Stimulated activated CD4-positive, alpha-beta T cell treated with anti-CD3 and anti-CD28 coated beads, TNF-alpha, amount 100 ng/mL, for 24 hours (primary cell): ENCODE results near the gene CRMP1.

Source experiments
- DNase-seq, 3 experiments: peaks; one replicate each; pipeline ENCODE4 v3.0.0-alpha.2; 2020; ENCODE audit warnings: low read depth in 3 of 3

Gene CRMP1

DNA sequence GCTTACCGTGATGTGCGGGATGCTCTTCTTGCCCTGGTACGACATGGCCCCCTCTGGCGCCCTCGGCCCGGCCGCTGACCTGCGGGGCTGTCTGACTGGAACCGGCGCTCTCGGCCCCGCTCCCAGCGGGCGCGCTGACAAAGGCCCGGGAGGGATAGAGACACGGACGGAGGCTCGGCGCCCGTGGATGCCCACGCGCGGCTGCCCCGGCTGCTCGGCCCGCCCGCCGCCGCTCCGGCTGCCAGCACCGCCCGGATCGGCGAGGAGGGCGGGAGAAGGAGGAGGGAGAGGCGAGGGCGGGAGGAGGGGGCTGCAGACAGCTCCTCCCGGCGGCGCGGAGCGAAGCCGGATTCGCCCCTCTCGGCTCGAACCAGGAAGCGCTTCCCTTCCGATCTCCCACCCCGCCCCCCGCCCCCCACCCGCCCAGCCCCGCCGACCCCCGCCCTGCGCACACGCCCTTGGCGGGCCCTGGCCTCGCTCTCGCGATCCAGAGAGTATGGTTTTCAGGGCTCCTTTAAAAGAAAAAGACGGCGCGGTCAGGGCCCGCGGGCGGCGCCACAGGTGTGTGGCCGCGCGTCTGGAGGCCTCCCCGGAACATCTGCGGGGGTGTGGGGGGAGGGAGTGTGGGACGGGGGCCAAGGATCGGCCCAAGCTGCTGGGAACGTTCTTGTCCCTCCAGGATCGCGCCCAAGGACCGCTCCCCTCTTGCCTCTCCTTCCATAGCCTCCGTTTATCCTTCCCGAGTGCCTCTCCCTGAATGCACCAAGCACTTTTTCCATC is 4.5 kb downstream of the CRMP1 start:
- DNase-seq = no peak

DNA sequence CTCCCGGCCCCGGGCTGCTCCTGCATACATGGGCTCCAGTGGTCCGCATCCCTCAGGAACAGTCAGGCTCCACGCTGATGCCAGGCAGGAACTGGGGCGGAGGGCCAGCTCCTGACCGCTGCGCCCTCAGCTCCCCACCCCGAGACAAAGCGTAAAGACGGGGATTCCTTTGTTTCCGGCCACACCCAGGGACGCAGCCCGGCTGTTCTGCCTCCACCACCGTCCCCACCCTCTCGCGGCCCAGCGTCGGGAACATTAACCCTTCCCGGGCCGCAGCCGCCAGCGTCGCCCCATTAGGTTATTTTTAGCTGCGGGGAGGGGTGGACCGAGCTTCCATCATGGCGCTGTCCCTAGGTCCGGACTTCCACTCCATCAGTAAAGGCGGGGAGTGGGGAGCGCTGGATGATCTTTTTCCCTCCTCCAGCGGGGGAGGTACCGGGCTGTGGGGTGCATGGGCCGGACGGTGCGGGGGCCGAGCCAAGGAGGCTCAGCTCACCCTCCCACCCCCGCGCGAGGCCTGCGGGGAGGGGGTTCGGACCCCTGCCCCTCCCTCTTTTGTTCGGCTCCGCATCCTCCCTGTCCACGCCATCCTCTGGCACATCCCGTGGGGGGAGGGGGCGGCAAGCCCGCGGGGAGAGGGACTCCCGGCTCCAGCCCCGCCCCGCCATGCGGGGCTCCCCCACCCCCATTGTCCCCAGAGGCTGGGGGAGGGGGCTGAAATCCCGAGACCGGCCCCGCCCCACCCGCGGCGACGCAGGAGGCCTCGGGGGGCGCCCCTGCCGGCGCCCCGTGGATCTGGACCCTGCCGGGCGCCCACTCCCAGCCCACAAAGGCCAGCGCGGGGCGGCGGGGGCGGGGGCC is 5.3 kb downstream of the CRMP1 start:
- no peak for DNase-seq

DNA sequence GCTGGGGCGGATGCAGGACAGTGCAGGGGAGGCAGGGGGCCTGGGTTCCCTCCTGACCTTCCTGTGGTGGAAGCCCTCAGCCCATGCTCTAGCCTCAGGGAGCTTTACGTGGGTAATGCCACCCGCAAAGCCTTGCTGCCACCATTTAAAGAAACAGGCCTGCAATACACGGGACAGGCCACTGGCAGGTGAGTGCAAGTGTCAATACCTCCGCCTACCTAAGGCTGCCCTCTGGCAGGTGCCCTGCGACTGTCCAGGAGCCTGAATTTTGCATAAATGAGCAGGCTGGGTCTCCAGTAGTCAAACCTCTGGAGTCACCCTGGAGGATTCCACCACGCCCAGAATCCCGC is 5.9 kb downstream of the CRMP1 start:
- no peak for DNase-seq

DNA sequence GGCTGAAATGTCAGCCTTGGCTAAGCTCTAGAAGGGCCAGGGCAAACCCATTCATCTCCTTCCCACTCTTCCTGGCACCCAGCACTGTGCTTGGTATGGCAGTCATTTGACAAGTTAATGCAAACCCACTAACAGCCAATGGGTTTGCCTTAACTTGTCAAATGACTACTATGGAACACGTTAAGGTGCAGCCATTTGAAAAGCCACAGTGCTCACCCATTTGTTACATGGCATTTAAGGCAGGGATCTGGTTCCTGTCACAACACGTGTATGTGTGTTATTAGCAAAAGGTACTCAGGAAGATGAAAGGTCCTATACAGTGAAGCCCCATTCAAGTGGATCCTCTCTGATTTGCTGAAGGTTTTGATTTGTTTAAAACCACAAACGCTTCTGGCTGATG is 7.2 kb downstream of the CRMP1 start:
- DNase-seq = no peak

DNA sequence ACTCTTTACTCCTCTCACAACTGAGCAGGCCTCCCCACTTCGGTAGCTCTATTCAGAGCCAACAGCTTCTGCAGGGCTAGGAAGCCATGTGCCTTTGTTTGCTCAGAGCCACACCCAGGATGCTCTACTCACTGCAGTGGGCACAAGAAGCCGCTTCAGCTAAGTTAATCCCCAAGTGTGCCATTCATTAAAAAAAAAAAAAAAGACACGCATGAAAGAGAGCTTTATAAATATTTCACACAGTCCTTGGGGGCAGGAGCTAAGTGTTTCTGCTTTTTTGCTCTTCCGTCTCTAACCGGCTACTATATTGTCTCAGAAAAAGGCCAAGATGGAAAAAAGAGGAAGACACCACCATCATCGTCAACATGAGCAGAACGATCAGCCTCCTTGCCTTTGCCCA is 8.1 kb downstream of the CRMP1 start:
- no peak for DNase-seq

DNA sequence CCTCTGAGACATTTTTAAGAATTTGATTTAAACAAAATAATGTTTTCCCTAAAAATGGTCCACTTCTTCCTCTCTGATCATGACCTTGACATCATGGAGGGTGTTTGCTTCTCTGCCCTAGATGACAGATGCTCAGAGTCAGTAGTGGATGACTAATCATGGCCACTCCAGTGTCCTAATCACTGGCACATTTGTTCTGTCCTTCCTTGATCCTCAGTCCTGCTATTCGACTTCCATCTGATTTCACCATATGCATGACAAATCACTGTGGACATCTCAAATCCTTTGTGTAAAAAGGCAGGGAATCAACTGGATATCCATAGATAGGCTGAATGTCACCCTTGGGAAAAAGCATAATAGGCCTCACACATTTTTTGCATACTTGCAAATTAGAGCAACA is 9.0 kb downstream of the CRMP1 start:
- DNase-seq = no peak

DNA sequence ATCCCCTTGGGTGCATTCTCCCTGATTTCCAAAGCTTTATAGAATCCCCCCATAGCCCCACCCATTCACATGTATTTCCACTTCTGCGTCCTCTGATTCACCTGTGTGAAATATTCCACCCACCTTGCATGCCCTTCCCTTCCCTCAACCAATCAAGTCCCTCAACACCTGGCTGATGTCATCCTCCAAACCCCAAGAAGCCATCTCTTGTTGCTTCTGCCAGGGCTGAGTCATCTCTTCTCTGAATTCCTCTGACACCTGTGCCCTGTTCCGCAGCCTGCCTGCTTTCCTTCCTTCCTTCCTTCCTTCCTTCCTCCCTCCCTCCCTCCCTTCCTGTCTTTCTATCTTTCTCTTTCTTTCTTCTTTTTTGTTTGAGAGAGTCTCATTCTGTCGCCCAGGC is 9.9 kb downstream of the CRMP1 start:
- no peak for DNase-seq

DNA sequence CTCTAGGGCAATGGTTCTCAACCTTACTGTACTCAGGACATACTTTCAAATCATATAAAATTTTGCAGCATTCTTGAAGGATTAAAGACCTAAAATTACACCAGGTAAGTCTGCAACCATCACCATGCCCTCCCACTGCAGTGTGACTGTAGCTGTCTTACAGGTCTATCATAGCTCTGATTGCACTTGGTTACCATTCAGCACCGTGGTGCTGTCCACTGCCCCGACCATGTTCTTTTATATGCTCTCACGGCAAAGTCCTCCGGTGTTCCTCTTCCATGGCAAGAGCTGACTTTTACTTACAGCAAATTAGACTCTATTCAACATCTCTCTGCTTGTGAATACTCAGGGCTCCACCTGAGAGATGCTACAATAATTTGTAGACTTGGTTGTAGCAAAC is 11.5 kb downstream of the CRMP1 start:
- DNase-seq = no peak

DNA sequence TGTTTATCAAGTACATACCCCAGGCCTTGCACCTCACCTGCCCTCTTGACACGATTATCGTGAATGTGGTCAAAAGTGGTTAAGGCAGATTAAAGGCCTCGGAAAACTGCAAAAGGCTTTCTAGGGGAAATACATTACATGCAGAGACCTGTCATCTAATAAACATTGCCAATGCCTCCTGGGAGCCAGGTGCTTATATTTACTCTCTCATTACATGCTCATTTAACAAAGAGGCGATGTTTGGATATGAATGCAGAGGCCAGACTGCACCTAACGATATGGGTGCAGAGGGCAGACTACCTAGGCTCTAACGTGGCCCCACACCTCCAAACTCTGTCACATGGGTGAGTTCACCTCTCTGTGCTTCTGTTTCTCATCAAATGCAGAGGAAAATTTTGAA is 14.5 kb downstream of the CRMP1 start:
- no peak for DNase-seq

DNA sequence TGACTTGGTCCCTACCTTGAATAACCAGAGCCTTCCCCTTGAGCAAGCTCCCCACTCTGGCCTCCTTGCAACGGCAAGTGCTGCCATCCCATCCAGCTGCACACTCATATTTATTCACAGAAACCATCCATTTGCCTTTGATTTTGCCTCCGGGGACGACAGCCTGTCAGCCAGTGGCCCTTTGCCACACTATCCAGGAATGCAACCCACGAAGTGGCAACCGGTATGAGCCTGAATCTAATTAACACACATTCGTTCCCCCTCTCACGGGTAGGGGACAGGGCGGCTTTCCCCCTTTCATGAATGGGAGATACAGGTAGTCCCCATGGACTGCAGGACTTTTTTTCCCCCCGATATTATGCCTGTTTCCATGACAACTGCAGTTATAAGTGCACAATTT is 15.5 kb downstream of the CRMP1 start:
- no peak for DNase-seq

DNA sequence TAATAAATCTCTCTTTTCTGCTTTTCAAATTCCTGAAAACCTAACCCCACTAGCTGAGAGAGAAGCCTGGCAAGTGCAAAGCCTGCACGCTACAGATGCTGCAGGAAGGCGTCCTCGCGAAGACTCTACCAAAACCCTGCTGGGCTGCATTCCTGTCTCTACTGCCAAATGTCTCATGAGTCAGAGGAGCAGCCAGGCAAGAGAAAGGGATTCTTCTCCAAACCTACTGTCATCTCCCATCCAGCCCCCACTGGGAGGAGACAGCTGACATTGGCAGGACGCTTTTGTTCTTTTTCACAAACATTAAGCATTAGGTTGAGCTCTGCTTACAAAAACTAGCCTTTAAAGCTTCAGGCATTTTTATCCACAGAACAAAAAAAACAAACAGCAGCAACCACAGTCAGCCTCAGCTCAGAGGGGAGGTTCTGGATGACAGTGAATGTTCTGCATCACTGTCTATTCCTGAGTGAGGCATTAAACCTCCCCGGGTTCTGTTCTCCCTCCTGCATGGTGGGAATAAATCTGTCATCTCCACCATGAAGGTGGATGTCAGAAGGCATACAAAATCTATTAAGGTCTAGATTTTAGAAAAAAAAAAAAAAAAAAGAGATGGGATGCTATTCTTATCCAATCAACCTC is 18.0 kb downstream of the CRMP1 start:
- DNase-seq = no peak

DNA sequence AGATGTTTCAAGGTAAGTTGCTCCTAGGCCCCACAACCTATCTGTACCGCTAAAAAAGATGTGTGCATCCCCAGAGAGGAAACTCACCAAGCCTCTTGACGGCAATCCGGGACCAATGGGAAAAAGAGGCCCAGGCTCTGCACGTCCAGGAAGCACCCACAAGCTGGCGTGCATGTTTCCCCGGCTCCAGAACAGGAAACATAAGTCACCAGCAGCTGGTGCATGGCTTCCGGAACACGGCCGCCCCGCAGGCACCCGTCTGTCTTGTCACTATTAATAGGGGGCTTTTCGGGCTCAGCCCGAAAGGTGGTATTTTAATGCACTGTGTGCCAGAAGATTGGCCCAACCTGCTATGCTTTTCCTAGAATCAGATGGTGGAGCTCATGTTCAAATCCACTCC is 22.2 kb downstream of the CRMP1 start:
- no peak for DNase-seq

DNA sequence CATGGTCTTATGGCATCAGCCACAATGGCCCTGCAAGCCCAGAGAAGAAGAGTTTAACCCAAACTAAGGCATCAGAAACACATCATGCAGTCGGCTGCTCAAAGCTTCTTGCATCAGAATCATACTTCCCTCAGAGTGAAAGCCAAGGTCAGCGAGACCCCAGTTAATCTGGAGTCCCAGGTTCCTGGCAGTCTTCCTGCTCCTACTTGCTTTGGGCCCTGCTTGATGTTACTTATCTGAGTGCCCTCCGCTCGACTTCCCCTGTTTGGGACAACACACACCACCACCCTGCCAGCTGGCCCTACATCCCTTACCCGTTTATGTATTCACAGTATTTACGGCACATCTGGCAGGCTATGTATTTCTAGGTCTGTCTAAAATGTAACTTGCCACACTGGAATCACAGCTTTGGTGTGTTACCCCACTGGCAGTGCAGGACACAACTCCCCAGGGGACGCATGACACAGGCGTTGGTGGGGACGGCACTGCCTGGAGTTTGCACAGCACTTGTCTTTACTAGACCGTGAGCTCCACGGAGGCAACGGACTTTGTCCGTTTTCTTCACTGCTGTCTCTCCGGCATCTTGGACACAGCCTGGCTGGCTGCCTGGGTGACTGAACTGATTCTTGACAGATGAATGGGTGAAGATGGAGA is 22.8 kb downstream of the CRMP1 start:
- DNase-seq = no peak

DNA sequence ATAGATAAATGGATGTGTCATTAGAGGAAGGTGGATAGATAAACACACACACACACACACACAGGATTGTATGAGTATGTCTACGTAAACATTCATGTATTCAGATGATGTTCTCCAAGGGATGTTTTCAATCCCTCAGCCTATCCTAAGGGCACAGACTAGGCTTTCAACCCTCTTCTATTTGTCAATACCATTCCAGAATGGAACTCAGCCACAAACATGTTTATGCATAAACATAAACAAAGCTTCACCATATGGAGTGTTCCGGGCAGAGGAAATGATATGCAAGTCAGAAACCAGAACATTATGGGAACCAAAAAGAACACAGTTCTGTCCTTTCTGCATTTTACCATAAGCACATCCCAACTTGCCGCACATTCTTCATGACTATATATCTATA is 25.0 kb downstream of the CRMP1 start:
- DNase-seq = no peak

DNA sequence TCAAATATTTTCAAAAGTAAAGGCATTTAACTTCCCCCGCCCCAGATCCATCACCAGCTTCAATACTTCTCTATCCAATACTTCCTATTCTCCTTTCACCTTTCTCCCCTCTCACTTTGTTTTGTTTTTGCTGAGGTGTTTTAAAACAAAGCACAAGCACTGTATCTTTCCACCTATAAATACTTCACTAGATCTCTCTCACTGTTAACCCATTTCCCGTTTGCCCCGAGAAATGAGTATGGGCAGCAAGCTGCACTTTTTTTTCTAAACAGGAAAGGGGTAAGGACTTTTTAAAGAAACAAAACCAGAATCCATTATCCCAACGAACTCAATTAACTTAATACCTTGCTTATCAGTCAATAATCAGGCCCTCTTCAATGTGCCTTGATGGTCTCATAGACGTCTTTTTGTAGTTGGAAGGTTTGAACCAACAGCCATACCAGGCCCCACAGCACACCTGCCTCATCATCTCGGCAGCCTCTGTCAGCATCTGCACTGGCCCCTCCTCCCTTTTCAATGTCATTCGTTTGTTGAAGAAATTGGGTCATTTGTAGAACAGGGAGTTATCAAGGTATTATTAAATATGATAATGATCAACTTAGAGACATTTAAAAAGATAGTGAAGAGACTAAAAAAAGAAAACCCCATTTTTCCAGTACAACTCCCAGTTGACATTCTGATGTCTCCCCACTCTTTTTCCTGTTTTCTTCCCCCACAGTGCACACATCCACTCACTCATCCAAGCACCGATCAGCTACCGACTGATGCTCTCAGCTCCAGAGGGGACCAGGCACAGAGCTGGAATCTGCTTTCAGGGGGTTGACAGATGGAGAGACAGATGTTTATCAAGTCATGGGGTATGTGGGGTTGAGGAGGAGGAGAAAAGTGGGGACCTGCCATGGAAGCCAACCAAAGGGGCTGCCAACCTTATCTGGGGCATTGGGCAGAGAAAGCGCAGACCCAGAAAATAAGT is 25.8 kb downstream of the CRMP1 start:
- no peak for DNase-seq

DNA sequence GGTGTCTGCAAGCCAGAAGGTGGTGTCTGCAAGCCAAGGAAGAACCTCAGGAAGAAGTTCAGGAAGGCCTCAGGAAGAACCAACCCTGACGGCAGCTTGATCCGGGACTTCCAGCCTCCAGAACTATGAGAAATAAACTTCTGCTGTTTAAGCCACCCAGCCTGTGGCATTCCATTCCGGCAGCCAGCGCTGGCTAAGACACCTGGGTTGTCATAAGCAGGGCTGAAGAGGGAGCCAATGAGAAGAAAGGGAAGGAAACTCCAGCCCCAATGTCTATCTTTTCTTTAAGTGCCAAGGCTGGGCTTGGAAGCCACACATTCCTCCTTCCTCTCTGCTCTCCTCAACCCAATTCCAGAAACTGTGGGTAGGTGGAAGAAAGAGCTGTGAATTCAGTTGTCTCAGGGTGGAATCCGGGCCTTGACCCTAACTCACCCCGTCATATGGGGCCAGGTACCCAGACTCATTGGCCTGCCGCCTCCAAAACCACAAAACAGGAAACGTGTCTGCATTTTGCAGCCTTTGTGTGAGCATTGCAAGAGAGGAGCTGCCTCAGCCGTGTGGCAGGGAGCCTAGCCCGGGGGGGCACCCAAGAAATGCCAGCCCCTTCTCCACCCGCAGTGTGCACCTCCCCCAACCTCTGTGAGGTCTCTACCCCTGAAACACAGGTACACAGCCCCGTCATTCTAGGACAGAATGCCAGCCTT is 26.8 kb downstream of the CRMP1 start:
- no peak for DNase-seq

DNA sequence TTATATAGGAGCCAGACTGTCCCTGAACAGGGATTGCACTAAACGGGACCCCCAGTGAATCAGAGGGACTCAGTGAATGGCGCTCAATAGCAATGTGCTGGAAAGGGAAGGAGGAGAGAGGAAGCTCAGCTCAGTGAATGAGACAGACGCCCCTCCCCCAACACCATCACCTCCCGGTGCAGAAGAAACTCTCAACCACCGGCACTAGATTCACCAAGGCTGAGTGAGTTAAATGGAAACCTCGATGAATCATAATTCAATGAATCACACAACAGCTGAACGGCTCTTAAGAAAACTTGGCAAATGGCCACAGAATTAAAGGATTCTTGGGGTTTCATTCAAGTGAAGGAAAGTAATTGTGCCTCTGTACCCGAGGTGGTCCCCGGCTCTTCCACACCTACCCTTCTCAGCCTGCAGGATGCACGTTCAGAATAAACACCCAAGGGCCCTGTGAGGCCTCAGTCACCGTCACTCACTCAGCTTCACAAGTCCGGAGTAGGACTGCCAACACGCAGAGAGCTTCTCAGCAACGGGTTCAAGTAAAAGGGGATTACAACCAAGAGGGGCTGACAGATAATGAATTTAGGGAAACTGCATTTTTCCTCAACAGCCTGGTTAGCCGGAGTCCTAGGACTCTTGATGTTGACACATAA is 29.3 kb downstream of the CRMP1 start:
- peak; percentile 10 to 61 (median 28) for DNase-seq

DNA sequence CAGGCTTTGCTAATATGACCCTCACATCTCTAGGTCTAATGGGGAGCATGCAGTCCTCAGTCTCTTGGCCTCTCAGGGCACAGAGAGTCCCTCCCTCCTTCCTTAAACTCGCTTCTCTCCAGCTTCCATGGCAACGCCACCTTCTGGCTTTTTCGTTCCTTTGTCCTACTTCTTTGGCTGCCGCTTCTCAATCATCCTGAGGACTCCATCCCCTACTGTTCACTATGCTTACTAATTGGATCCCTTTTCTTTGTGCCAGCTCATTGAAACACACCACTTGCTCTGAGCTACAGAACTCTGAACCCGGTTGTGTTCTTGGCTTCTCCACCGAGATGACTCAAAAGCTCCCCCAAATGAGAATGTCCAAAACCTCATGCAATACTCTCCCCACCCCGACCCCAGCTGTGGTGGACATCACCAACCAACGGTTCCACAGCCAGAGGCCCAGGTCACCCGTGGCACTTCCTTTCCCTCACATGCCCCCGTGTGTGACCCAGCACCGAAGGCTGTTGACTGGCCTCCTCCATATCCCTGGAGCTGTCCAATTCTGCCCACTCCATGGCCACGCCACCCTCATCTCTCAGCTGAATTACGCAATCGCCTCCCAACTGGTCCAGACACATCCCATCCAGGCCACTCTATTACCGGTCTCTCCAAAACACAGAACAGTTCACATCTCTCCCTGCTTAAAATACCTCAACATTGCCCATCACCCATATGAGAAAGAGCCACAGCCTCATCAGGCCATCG is 34.7 kb downstream of the CRMP1 start:
- DNase-seq = no peak

DNA sequence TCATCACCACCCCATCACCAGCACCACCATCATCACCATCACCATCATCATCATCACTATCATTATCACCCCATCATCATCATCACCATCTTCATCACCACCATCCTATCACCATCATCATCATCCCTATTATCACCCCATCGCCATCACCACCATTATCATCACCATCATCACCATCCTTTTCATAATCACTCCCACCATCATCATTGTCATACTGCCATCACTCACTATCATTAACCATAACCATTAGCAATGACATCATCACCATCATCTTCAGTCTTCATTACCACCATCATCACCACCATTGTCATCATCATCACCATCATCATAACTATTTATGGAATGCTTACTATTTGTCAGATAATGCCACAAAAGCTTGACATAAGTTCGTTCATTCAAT is 35.7 kb downstream of the CRMP1 start:
- DNase-seq = no peak
